Neural crest cell (in vitro differentiated cells): ENCODE measurements around the gene TREH. TPM values are rescaled to one million over a fixed set of nuclear protein-coding genes. Genes with fewer than 3 reads are reported as not detected.

ENCODE experiments used
- DNase-seq: peaks from one replicate; pipeline ENCODE4 v3.0.0; 2021; ENCODE audit warnings: low read depth, mixed read lengths, low spot score
- H3K27ac Mint-ChIP-seq: one replicate; pipeline ENCODE4 v1.8.0; 2021; ENCODE audit warnings: mild to moderate bottlenecking, mixed read lengths; ENCODE audit not compliant: unreplicated experiment
- H3K27me3 Mint-ChIP-seq: 2 replicates; pipeline ENCODE4 v1.8.0; 2021; ENCODE audit warnings: low read depth, mild to moderate bottlenecking, mixed read lengths
- H3K36me3 Mint-ChIP-seq: 2 replicates; pipeline ENCODE4 v1.8.0; 2021; ENCODE audit warnings: low read depth, mild to moderate bottlenecking, mixed read lengths
- H3K4me1 Mint-ChIP-seq: 2 replicates; pipeline ENCODE4 v1.8.0; 2021; ENCODE audit warnings: mixed read lengths
- H3K4me3 Mint-ChIP-seq: one replicate; pipeline ENCODE4 v1.8.0; 2021; ENCODE audit warnings: mild to moderate bottlenecking, mixed read lengths
- H3K9me3 Mint-ChIP-seq: 2 replicates; pipeline ENCODE4 v1.8.0; 2021; ENCODE audit warnings: mixed read lengths
- total RNA-seq: library from RNA; stranded (reverse); gene quantifications from 2 replicates; pipeline ENCODE4 v1.2.1, GENCODE V29; 2021
- TF ChIP-seq, protein P1 (sequence below): fragments of 200-600 bp; sonication (generic); conservative IDR thresholded peaks from 2 replicates; pipeline ENCODE4 v1.5.0; 2021; ENCODE audit warnings: antibody characterized with exemption, mild to moderate bottlenecking

TREH gene
- total RNA-seq, 1 donor from 2014 or later: not detected

DNA sequence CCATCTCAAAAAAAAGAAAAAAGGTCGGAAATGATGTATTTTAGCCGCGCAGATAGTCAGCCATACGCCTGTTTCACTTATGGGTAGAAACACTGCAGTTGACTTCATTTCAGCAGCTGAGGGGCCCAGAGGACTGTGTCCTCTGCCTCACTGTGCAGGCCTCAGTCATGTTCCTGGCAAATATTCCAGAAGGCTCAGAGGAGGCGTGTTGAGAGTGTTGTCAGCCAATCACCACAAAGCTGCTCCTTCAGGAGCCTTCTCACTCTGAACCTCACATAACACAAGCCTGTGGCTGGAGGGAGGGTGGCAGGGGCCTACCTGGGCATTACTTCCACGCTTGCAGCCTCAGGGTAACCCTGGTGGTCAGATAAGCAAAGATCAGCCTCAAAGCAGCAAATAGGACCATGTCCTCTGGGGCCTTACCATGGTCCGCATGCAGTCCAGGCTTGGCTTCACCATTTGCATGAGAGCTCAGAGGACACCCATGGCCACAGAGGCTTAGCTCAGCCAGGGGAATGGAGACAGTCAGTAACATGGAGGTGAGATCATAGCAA lies 17.3 kb upstream of the TREH start:
- Mint-ChIP-seq H3K27ac (peak overlapping the region; percentile 71), H3K4me1 (no peaks in the 10 kb centered on the region), H3K9me3 (no peaks in the 10 kb centered on the region), H3K4me3 (no peak overlapping the region), H3K27me3 (no peaks in the 10 kb centered on the region), H3K36me3 (no peaks in the 10 kb centered on the region)
- no peak for DNase-seq
- TF ChIP-seq, protein P1, sequence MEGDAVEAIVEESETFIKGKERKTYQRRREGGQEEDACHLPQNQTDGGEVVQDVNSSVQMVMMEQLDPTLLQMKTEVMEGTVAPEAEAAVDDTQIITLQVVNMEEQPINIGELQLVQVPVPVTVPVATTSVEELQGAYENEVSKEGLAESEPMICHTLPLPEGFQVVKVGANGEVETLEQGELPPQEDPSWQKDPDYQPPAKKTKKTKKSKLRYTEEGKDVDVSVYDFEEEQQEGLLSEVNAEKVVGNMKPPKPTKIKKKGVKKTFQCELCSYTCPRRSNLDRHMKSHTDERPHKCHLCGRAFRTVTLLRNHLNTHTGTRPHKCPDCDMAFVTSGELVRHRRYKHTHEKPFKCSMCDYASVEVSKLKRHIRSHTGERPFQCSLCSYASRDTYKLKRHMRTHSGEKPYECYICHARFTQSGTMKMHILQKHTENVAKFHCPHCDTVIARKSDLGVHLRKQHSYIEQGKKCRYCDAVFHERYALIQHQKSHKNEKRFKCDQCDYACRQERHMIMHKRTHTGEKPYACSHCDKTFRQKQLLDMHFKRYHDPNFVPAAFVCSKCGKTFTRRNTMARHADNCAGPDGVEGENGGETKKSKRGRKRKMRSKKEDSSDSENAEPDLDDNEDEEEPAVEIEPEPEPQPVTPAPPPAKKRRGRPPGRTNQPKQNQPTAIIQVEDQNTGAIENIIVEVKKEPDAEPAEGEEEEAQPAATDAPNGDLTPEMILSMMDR: no peak

DNA sequence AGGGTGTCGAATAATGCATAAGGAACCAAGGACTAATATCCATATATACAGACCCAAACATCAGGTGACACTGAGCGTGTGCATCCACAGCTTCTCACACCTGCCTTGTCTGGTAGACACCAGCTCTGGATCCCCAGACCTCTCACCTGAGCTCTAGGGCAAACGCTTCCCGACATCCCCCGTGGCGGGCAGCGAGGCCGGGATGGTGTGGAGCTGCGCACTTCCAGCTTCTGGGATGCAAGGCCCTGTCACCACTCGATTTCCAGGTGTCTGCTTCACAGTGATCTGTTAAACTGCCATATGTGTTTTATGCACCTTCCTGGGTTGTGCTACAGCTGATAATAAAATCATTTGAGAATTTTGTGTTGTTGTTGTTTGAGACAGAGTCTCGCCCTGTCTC lies 15.3 kb upstream of the TREH start:
- Mint-ChIP-seq H3K4me3 (no peak overlapping the region), H3K27ac (no peak overlapping the region), H3K36me3 (no peaks in the 10 kb centered on the region), H3K9me3 (no peaks in the 10 kb centered on the region), H3K4me1 (peaks cover 8% of the 10 kb centered on the region), H3K27me3 (no peaks in the 10 kb centered on the region)
- TF ChIP-seq, protein P1: no peak
- DNase-seq: no peak

DNA sequence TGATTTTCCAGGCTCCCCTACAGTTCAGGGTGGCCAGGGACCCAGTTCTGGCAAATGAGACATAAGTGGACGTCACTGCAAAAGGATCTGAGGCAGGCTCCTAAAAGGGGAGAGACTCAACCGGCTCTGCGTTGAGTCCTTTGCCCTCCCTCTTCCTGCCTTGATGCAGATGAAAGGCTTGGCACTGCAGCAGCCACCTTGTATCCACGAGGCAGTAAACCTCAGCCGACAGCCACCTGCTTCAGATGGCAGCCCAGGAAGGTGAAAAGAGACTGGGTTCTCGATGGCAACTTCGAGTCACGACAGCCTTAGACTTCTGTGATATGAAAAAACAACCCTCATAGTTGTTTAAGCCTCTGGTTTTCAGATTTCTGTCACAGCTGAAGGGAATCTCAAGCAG lies 14.7 kb upstream of the TREH start:
- DNase-seq: no peak
- Mint-ChIP-seq H3K27ac (no peak overlapping the region), H3K9me3 (no peaks in the 10 kb centered on the region), H3K36me3 (no peaks in the 10 kb centered on the region), H3K4me3 (no peak overlapping the region), H3K27me3 (no peaks in the 10 kb centered on the region), H3K4me1 (peaks cover 8% of the 10 kb centered on the region)
- TF ChIP-seq, protein P1: no peak

DNA sequence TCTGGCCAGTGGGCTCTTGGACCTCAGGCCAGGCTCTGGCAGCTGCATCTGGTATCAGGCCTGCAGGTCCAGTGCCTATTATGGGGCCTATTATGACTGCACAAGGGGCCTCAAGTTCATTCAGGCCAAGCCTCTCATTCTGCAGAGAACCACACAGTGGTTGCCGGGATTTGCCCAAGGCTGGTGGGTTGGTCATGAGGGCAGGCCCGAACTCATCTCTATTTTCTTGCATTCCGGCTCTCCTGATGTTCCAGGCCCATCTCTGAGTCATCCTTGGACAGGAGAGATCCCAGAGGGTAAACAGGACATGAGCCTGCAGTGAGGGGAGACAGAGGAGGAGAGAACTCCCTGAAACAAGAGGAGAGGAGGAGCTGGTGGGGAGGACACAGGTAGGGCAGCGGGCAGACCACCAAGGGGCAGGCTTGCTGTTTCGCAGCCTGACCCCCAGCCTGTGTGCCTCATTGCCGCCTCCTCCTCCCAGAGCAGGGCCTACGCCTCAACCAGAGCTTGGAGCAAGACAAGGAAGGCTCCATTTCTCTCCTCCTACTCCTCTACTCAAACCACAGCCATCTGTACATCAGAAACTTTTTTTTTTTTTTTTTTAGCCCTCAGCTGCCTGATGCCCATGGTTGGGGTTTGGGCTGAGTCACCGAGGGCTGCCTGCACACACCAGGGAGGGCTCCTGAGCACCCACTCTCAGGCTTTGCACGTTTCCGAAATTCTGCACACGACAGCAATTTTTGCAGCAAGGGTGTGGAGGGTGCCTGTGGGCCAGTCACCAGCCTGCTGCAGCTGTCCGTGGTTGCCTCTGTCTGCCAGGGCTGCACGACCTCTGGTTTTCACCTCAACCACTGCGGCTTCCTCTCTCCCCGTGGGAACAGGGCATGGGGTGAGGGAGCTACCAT lies 12.7 kb upstream of the TREH start:
- Mint-ChIP-seq H3K9me3 (no peaks in the 10 kb centered on the region), H3K27ac (no peak overlapping the region), H3K27me3 (no peaks in the 10 kb centered on the region), H3K4me3 (no peak overlapping the region), H3K36me3 (no peaks in the 10 kb centered on the region), H3K4me1 (peaks cover 23% of the 10 kb centered on the region)
- TF ChIP-seq, protein P1: no peak
- no peak for DNase-seq

DNA sequence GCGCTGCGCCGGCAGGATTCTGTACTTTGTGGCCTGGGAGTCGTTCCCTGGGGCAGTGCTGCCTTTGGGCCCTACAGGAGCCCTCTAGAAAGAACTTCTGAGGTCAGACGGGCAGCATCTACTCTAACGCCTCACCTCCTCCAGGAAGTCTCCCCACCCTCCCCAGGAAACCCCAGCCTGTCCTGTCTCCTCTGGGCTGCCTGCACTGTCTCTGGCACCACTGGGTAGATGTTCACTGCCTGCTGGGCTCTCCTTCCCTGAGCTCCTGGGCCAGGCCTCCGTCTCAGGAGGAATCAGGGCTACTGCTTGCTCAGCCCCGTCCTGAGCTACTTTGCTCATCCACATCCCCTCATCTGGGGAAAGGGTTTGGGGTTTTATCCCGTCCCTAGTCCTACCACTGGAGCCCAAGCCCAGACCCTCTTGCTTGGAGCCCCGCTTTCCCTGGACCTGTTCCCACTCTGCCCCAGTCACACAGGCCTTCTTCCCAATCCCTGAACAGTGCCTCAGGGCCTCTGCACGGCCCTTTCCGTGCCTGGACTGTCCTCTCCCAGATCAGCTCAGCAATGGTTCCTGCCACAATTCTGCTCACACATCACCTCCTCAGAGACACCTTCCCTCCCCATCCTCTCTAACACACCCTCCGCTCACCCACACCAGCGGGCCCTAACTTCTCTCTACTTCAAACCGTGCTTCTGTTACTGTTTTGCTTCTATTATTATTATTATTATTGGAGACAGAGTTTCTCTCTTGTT lies 11.3 kb upstream of the TREH start:
- Mint-ChIP-seq H3K27me3 (no peaks in the 10 kb centered on the region), H3K4me1 (peaks cover 25% of the 10 kb centered on the region), H3K9me3 (no peaks in the 10 kb centered on the region), H3K27ac (peak overlapping the region; percentile 82), H3K4me3 (no peak overlapping the region), H3K36me3 (no peaks in the 10 kb centered on the region)
- no peak for DNase-seq
- TF ChIP-seq, protein P1: no peak
